ENCODE results near the gene TNFRSF19.
A peak's percentile ranks its signal among the peaks of the same experiment; 100 is the strongest.

Gene TNFRSF19

DNA sequence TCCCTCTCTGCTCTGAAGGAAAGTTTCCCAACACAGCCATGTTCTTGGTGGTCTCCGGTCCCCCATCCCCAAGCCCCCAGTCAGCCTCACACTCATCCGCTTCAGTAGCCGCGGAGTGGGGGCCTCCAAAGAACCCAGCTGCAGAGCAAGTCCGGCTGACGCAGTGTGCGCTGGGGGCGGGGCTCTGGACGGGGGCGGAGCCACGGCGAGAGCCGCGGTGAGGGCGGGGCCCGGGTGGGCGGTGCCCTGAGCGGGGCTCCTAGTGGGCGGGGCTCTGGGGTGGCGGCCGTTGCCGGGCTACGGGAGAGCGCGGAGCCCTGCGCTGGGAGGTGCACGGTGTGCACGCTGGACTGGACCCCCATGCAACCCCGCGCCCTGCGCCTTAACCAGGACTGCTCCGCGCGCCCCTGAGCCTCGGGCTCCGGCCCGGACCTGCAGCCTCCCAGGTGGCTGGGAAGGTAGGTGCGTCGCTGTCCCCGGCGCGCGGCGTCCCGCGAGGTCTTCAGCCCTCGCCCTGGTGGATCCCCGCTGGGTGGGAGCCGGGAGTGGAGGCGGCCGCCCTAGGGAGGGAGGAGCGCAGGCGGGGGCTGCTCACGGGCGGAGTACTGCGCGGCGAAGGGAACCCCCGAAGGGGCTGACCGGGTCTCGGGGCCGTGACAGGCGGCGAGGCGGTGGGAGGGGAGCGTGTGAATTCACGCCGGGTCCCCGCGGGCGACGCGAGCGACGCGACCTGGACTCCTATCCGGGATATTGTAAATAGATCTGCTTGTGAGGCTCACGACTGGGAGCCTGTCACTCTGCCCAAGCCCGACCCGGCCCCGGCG, 9.1 kb downstream of the TNFRSF19 start:
- peak; percentile 99 for DNase-seq
- Mint-ChIP-seq H3K36me3 (ENCODE audit: low read depth) (peaks cover 51% of the 10 kb centered on the region), H3K27me3 (ENCODE audit: low read depth, poor library complexity) (no peaks in the 10 kb centered on the region), H3K4me3 (peak overlapping the region; percentile 82), H3K27ac (peak overlapping the region; percentile 25), H3K4me1 (peaks cover 44% of the 10 kb centered on the region), H3K9me3 (peaks cover 3% of the 10 kb centered on the region)
- TF ChIP-seq, protein P1, sequence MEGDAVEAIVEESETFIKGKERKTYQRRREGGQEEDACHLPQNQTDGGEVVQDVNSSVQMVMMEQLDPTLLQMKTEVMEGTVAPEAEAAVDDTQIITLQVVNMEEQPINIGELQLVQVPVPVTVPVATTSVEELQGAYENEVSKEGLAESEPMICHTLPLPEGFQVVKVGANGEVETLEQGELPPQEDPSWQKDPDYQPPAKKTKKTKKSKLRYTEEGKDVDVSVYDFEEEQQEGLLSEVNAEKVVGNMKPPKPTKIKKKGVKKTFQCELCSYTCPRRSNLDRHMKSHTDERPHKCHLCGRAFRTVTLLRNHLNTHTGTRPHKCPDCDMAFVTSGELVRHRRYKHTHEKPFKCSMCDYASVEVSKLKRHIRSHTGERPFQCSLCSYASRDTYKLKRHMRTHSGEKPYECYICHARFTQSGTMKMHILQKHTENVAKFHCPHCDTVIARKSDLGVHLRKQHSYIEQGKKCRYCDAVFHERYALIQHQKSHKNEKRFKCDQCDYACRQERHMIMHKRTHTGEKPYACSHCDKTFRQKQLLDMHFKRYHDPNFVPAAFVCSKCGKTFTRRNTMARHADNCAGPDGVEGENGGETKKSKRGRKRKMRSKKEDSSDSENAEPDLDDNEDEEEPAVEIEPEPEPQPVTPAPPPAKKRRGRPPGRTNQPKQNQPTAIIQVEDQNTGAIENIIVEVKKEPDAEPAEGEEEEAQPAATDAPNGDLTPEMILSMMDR (IDR thresholded peaks at IDR 0.05): no peak

GRCh38 chr13:23579896-23580683, 9.9 kb downstream of the TNFRSF19 start:
- H3K36me3 Mint-ChIP-seq (ENCODE audit: low read depth): peaks cover 50% of the 10 kb centered on the region
- H3K4me3 Mint-ChIP-seq: peak overlapping the region; percentile 82
- peaks cover 36% of the 10 kb centered on the region for H3K4me1 Mint-ChIP-seq
- no peak for DNase-seq
- H3K27me3 Mint-ChIP-seq (ENCODE audit: low read depth, poor library complexity): no peaks in the 10 kb centered on the region
- TF ChIP-seq, protein P1 (IDR thresholded peaks at IDR 0.05): no peak
- H3K9me3 Mint-ChIP-seq: peaks cover 3% of the 10 kb centered on the region
- no peak overlapping the region for H3K27ac Mint-ChIP-seq

DNA sequence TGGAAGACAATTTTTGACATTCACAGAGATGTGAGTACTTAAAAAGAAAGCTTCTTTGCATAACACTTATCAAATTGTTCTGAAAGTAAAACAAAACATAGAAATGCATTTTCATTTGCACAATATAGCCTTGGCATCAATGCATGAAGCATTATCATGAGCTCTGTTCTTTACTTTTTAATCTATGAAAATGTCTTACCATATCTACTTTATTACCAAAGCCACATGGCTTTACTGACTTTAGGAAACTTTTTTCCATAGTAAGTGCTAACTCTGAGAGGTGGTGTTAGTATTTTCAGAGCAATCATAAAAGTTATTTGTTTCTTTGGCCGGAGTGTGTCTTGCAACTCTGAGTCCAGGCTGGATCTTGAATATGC, 10.5 kb downstream of the TNFRSF19 start:
- Mint-ChIP-seq H3K36me3 (ENCODE audit: low read depth) (peaks cover 49% of the 10 kb centered on the region), H3K27ac (no peak overlapping the region), H3K9me3 (peaks cover 3% of the 10 kb centered on the region), H3K4me1 (peaks cover 36% of the 10 kb centered on the region), H3K4me3 (peak overlapping the region; percentile 82), H3K27me3 (ENCODE audit: low read depth, poor library complexity) (no peaks in the 10 kb centered on the region)
- TF ChIP-seq, protein P1 (IDR thresholded peaks at IDR 0.05): no peak
- DNase-seq: no peak

GRCh38 chr13:23583491-23583890, 13.3 kb downstream of the TNFRSF19 start:
- Mint-ChIP-seq H3K9me3 (peaks cover 3% of the 10 kb centered on the region), H3K27me3 (ENCODE audit: low read depth, poor library complexity) (no peaks in the 10 kb centered on the region), H3K4me1 (peaks cover 15% of the 10 kb centered on the region), H3K27ac (no peak overlapping the region), H3K4me3 (no peak overlapping the region), H3K36me3 (ENCODE audit: low read depth) (peaks cover 68% of the 10 kb centered on the region)
- no peak for DNase-seq
- TF ChIP-seq, protein P1 (IDR thresholded peaks at IDR 0.05): no peak

DNA sequence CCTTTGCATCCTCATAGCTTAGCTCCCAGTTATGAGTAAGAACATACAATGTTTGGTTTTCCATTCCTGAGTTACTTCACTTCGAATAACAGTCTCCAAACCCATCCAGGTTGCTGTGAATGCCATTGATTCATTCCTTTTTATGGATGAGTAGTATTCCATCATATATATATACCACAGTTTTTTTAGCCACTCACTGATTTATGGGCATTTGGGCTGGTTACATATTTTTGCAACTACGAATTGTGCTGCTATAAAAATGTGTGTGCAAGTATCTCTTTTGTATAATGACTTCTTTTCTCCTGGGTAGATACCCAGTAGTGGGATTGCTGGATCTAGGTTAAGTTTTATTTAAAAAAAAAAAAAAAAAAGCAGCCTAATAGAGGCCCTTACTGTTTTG, 14.1 kb downstream of the TNFRSF19 start:
- H3K27me3 Mint-ChIP-seq (ENCODE audit: low read depth, poor library complexity): no peaks in the 10 kb centered on the region
- TF ChIP-seq, protein P1 (IDR thresholded peaks at IDR 0.05): no peak
- peaks cover 21% of the 10 kb centered on the region for H3K4me1 Mint-ChIP-seq
- peaks cover 3% of the 10 kb centered on the region for H3K9me3 Mint-ChIP-seq
- H3K36me3 Mint-ChIP-seq (ENCODE audit: low read depth): peaks cover 76% of the 10 kb centered on the region
- no peak overlapping the region for H3K4me3 Mint-ChIP-seq
- DNase-seq: no peak
- H3K27ac Mint-ChIP-seq: no peak overlapping the region

Data from nephron progenitor cell (in vitro differentiated cells).